ENCODE data around the gene SLC35F5.
"Not testable (repeated sequence)": the region's sequence is repeated elsewhere in the genome, so short reads cannot be mapped to it uniquely, and the experiment has no call there.

Gene SLC35F5

GRCh38 chr2:113697516-113697915 lies 58.9 kb downstream of the SLC35F5 start:
- TF ChIP-seq CTCF (IDR thresholded peaks at IDR 0.05; ENCODE audit: borderline replicate concordance, insufficient read depth, low read depth, low read length), result no peak
- H3K4me3 ChIP-seq (ENCODE audit: low read depth, low read length), result no peak overlapping the region

GRCh38 chr2:113694438-113694837 lies 62.0 kb downstream of the SLC35F5 start:
- H3K4me3 ChIP-seq (ENCODE audit: low read depth, low read length), result no peak overlapping the region
- no peak for TF ChIP-seq CTCF (IDR thresholded peaks at IDR 0.05; ENCODE audit: borderline replicate concordance, insufficient read depth, low read depth, low read length)

- TF ChIP-seq CTCF (IDR thresholded peaks at IDR 0.05; ENCODE audit: borderline replicate concordance, insufficient read depth, low read depth, low read length), result no peak
- H3K4me3 ChIP-seq (ENCODE audit: low read depth, low read length), result no peak overlapping the region
Measured at GRCh38 chr2:113692698-113693428, 63.6 kb downstream of the SLC35F5 start.

GRCh38 chr2:113690871-113691270 lies 65.6 kb downstream of the SLC35F5 start:
- H3K4me3 ChIP-seq (ENCODE audit: low read depth, low read length), result not testable (repeated sequence)

- TF ChIP-seq CTCF (IDR thresholded peaks at IDR 0.05; ENCODE audit: borderline replicate concordance, insufficient read depth, low read depth, low read length), result no peak
- no peak overlapping the region for H3K4me3 ChIP-seq (ENCODE audit: low read depth, low read length)
Measured at GRCh38 chr2:113686537-113686936, 69.9 kb downstream of the SLC35F5 start.

GRCh38 chr2:113685471-113685870 lies 71.0 kb downstream of the SLC35F5 start:
- no peak overlapping the region for H3K4me3 ChIP-seq (ENCODE audit: low read depth, low read length)
- no peak for TF ChIP-seq CTCF (IDR thresholded peaks at IDR 0.05; ENCODE audit: borderline replicate concordance, insufficient read depth, low read depth, low read length)

- TF ChIP-seq CTCF (IDR thresholded peaks at IDR 0.05; ENCODE audit: borderline replicate concordance, insufficient read depth, low read depth, low read length), result no peak
- no peak overlapping the region for H3K4me3 ChIP-seq (ENCODE audit: low read depth, low read length)
Measured at GRCh38 chr2:113679457-113679856, 77.0 kb downstream of the SLC35F5 start.

Data from GM12875 (cell line).